Chondrocyte (in vitro differentiated cells): ENCODE data around the gene IPO8. TPM values are rescaled to one million over a fixed set of nuclear protein-coding genes. Genes with fewer than 3 reads are reported as not detected.
A peak's percentile ranks its signal among the peaks of the same experiment; 100 is the strongest.

ENCODE experiments used
- DNase-seq: peaks from one replicate; pipeline ENCODE4 v3.0.0; 2021; ENCODE audit warnings: mixed read lengths, low spot score
- H3K27ac Mint-ChIP-seq: one replicate; pipeline ENCODE4 v1.8.0; 2021; ENCODE audit warnings: mild to moderate bottlenecking, moderate library complexity, mixed read lengths; ENCODE audit not compliant: unreplicated experiment
- H3K27me3 Mint-ChIP-seq: 2 replicates; pipeline ENCODE4 v1.8.0; 2021; ENCODE audit warnings: low read depth, mixed read lengths
- H3K36me3 Mint-ChIP-seq: 2 replicates; pipeline ENCODE4 v1.8.0; 2021; ENCODE audit warnings: low read depth, mixed read lengths
- H3K4me1 Mint-ChIP-seq: 2 replicates; pipeline ENCODE4 v1.8.0; 2021; ENCODE audit warnings: low read depth, mild to moderate bottlenecking, mixed read lengths
- H3K4me3 Mint-ChIP-seq: one replicate; pipeline ENCODE4 v1.8.0; 2021; ENCODE audit warnings: mild to moderate bottlenecking, moderate library complexity, mixed read lengths; ENCODE audit not compliant: unreplicated experiment
- H3K9me3 Mint-ChIP-seq: 2 replicates; pipeline ENCODE4 v1.8.0; 2021; ENCODE audit warnings: low read depth, mixed read lengths
- total RNA-seq: library from RNA; stranded (reverse); gene quantifications from 3 replicates; pipeline ENCODE4 v1.2.1, GENCODE V29; 2021
- TF ChIP-seq, protein P1 (sequence below): fragments of 200-600 bp; sonication (generic); IDR thresholded peaks from 2 replicates; pipeline ENCODE4 v1.5.0; 2021; ENCODE audit warnings: antibody characterized with exemption, mild to moderate bottlenecking, moderate library complexity

The IPO8 gene
- total RNA-seq, 1 donor from 2014 or later = 34.0 TPM

DNA sequence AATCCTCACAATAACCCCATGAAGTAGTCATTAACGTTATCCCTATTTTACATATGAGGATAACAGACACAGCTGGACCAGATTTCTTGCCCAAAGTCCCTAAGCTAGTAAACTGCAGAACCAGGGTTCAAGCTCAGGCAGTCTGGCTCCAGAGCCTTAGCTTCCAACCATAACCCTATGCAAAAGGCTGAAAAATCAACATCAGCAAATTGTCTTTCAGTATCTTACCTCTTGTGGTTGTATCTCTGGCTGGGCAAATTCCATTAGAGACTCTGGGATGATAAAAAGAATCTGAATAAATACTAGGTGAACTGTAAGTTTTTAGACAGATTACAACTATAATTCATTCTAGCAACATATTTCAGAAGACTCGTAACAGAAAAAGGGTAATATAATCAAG is 34.3 kb upstream of the IPO8 start:
- no peaks in the 10 kb centered on the region for H3K27me3 Mint-ChIP-seq
- no peak for DNase-seq
- peaks cover 22% of the 10 kb centered on the region for H3K36me3 Mint-ChIP-seq
- H3K4me3 Mint-ChIP-seq = no peak overlapping the region
- H3K9me3 Mint-ChIP-seq = no peaks in the 10 kb centered on the region
- TF ChIP-seq, protein P1, sequence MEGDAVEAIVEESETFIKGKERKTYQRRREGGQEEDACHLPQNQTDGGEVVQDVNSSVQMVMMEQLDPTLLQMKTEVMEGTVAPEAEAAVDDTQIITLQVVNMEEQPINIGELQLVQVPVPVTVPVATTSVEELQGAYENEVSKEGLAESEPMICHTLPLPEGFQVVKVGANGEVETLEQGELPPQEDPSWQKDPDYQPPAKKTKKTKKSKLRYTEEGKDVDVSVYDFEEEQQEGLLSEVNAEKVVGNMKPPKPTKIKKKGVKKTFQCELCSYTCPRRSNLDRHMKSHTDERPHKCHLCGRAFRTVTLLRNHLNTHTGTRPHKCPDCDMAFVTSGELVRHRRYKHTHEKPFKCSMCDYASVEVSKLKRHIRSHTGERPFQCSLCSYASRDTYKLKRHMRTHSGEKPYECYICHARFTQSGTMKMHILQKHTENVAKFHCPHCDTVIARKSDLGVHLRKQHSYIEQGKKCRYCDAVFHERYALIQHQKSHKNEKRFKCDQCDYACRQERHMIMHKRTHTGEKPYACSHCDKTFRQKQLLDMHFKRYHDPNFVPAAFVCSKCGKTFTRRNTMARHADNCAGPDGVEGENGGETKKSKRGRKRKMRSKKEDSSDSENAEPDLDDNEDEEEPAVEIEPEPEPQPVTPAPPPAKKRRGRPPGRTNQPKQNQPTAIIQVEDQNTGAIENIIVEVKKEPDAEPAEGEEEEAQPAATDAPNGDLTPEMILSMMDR = no peak
- H3K4me1 Mint-ChIP-seq = peaks cover 20% of the 10 kb centered on the region
- no peak overlapping the region for H3K27ac Mint-ChIP-seq

GRCh38 chr12:30729547-30729946 is 33.9 kb upstream of the IPO8 start:
- TF ChIP-seq, protein P1 = no peak
- Mint-ChIP-seq H3K9me3 (no peaks in the 10 kb centered on the region), H3K4me3 (no peak overlapping the region), H3K27ac (no peak overlapping the region), H3K36me3 (peaks cover 18% of the 10 kb centered on the region), H3K4me1 (peaks cover 22% of the 10 kb centered on the region), H3K27me3 (no peaks in the 10 kb centered on the region)
- DNase-seq = no peak

DNA sequence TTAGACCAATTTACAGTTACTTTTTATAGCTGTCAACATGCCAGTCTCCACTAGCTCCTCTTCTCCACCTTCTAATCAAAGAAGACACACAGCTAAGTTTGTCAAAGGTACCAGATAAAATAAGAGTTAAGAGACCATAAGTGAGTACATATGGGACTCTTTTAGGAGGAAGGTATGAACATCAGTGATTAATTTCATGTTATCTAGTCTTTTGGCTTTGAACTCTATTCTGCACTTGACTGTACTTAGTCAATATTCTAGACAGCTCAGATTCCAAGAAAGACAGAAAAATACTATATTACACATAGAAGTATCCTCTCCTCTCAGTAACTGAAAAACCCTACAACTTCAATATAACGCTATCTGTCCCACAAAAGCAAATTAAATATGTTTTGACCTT is 31.0 kb upstream of the IPO8 start:
- peaks cover 22% of the 10 kb centered on the region for H3K4me1 Mint-ChIP-seq
- no peaks in the 10 kb centered on the region for H3K27me3 Mint-ChIP-seq
- no peak overlapping the region for H3K27ac Mint-ChIP-seq

DNA sequence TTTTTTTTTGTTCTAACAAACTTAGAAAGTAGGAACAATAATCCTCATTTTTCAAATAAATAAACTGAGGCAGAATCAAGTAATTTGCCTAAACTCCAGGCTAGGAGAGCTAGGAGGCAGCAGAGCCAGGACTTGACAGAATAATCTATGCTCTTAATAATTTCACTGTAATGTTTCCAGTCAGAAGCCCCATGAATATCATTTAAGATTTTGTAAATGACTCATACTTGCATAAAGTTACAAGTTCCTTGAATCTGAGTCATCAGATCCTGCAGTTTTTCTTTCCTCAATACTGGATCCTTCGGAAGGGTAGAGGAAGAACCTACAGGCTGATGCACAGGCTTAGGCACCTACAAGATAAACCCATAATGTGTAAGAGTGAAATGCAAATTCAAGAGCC is 30.1 kb upstream of the IPO8 start:
- Mint-ChIP-seq H3K4me1 (peaks cover 22% of the 10 kb centered on the region), H3K27ac (peak overlapping the region; percentile 85), H3K27me3 (no peaks in the 10 kb centered on the region), H3K4me3 (no peak overlapping the region), H3K36me3 (peaks cover 25% of the 10 kb centered on the region), H3K9me3 (no peaks in the 10 kb centered on the region)
- no peak for DNase-seq
- TF ChIP-seq, protein P1 = peak; percentile 51

More for the DNA sequence above, 31.0 kb upstream of the IPO8 start:
- no peak overlapping the region for H3K4me3 Mint-ChIP-seq
- TF ChIP-seq, protein P1 = no peak
- H3K36me3 Mint-ChIP-seq = peaks cover 23% of the 10 kb centered on the region
- DNase-seq = no peak
- H3K9me3 Mint-ChIP-seq = no peaks in the 10 kb centered on the region

DNA sequence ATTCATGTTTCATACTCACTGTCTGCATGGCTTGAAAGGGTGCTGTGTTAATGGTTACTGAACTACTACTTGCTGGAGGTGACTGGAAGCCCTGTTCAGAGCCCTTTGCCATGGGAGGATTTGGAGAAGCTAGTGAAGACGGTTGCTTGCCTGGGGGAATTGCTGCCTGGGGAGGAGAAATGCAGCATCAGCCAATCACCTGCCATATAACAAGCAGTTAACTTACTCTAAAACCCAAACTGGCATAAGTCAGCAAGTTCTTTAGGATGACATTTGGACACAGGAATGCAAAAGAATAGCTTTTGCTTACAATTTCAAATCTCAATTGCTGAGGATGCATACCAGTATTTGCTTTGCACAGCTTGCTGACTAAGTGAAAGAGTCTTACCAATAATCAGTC is 23.4 kb upstream of the IPO8 start:
- no peak overlapping the region for H3K4me3 Mint-ChIP-seq
- DNase-seq = no peak
- no peaks in the 10 kb centered on the region for H3K27me3 Mint-ChIP-seq
- H3K27ac Mint-ChIP-seq = peak overlapping the region; percentile 93
- H3K9me3 Mint-ChIP-seq = no peaks in the 10 kb centered on the region
- TF ChIP-seq, protein P1 = no peak
- peaks cover 14% of the 10 kb centered on the region for H3K36me3 Mint-ChIP-seq
- peaks cover 16% of the 10 kb centered on the region for H3K4me1 Mint-ChIP-seq
